Loucy (cell line): ENCODE results near the gene SMIM3.

Source experiments
- EZH2phosphoT487 ChIP-seq: fragments of 200-600 bp; IDR thresholded peaks from 2 replicates; pipeline ENCODE4 v1.6.1; 2018; ENCODE audit warnings: antibody characterized with exemption, mild to moderate bottlenecking, moderate library complexity, borderline replicate concordance
- TF ChIP-seq, protein P1 (sequence below): fragments of 200-600 bp; sonication (generic); conservative IDR thresholded peaks from 2 replicates; pipeline ENCODE4 v1.5.1; 2014; ENCODE audit warnings: mild to moderate bottlenecking, antibody characterized with exemption, low read length

DNA sequence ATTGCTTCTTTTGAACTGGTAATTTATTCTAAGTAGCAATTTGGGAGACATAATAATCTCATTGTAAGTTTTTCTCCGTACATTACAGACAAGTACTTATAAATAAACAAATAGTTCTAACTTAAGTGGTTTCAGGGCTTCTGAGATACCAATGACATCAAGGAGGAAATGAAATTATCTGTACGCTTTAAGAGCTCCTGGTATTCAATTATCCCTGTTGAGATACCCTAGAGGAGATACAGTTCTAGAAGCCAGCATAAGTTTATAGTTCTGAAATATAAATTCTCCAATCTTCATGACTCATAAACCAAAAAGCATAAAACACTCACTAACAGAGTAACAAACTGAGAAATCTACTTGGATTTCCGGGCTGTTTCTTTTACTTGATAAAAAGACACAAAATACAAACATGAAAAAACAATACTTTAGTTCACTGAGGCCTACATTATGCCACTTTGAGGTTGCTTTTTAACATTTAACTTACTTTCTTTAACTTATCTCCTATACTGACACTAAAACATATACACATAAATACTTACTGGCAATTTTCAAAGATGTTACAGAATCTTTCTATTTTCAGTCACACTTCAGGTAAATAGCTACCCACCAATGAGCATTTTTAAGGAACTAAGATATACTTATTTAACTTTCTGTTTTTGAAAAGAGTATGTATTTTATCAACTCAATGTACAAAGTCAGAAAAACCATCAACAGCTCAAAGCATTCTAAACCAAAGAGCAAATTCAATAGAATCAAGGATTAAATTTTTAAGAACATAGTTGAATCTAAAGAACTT, 27.3 kb upstream of the SMIM3 start:
- TF ChIP-seq, protein P1, sequence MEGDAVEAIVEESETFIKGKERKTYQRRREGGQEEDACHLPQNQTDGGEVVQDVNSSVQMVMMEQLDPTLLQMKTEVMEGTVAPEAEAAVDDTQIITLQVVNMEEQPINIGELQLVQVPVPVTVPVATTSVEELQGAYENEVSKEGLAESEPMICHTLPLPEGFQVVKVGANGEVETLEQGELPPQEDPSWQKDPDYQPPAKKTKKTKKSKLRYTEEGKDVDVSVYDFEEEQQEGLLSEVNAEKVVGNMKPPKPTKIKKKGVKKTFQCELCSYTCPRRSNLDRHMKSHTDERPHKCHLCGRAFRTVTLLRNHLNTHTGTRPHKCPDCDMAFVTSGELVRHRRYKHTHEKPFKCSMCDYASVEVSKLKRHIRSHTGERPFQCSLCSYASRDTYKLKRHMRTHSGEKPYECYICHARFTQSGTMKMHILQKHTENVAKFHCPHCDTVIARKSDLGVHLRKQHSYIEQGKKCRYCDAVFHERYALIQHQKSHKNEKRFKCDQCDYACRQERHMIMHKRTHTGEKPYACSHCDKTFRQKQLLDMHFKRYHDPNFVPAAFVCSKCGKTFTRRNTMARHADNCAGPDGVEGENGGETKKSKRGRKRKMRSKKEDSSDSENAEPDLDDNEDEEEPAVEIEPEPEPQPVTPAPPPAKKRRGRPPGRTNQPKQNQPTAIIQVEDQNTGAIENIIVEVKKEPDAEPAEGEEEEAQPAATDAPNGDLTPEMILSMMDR, result no peak
- TF ChIP-seq EZH2phosphoT487, result no peak
